T-helper 2 cell treated with Interferon-gamma antibody and Interleukin-4, amounts not matched to agents 5 μg/mL and 100 μg/mL, for 36 hours (primary cell): Measurements from ENCODE around the gene ENPEP.

Experiments
- DNase-seq: peaks from one replicate; pipeline ENCODE4 v3.0.0; 2021; ENCODE audit warnings: low spot score
- H3K27ac Mint-ChIP-seq: one replicate; pipeline ENCODE4 v1.8.0; 2021; ENCODE audit warnings: mild to moderate bottlenecking, mixed read lengths
- H3K27me3 Mint-ChIP-seq: one replicate; pipeline ENCODE4 v1.8.0; 2021; ENCODE audit warnings: low read depth, mixed read lengths
- H3K36me3 Mint-ChIP-seq: one replicate; pipeline ENCODE4 v1.8.0; 2021; ENCODE audit warnings: low read depth, mixed read lengths
- H3K4me1 Mint-ChIP-seq: one replicate; pipeline ENCODE4 v1.8.0; 2021; ENCODE audit warnings: low read depth, mixed read lengths
- H3K4me3 Mint-ChIP-seq: one replicate; pipeline ENCODE4 v1.8.0; 2022; ENCODE audit warnings: mild to moderate bottlenecking, moderate library complexity, mixed read lengths
- H3K9me3 Mint-ChIP-seq: one replicate; pipeline ENCODE4 v1.8.0; 2021; ENCODE audit warnings: mixed read lengths

ENPEP gene

GRCh38 chr4:110492522-110492921 is 16.6 kb downstream of the ENPEP start:
- Mint-ChIP-seq H3K9me3 (no peaks in the 10 kb centered on the region), H3K36me3 (no peaks in the 10 kb centered on the region), H3K4me3 (no peak overlapping the region), H3K4me1 (no peaks in the 10 kb centered on the region), H3K27ac (no peak overlapping the region), H3K27me3 (peaks cover 20% of the 10 kb centered on the region)
- no peak for DNase-seq

- H3K4me3 Mint-ChIP-seq: no peak overlapping the region
- peaks cover 22% of the 10 kb centered on the region for H3K27me3 Mint-ChIP-seq
- no peak for DNase-seq
- no peak overlapping the region for H3K27ac Mint-ChIP-seq
- H3K4me1 Mint-ChIP-seq: no peaks in the 10 kb centered on the region
- H3K9me3 Mint-ChIP-seq: no peaks in the 10 kb centered on the region
- H3K36me3 Mint-ChIP-seq: no peaks in the 10 kb centered on the region
These were observed 17.6 kb downstream of the ENPEP start for GRCh38 chr4:110493520-110493919.

GRCh38 chr4:110498420-110498819 is 22.5 kb downstream of the ENPEP start:
- H3K4me3 Mint-ChIP-seq: no peak overlapping the region
- no peak overlapping the region for H3K27ac Mint-ChIP-seq
- no peaks in the 10 kb centered on the region for H3K36me3 Mint-ChIP-seq

GRCh38 chr4:110499126-110499525 is 23.2 kb downstream of the ENPEP start:
- Mint-ChIP-seq H3K9me3 (no peaks in the 10 kb centered on the region), H3K36me3 (no peaks in the 10 kb centered on the region), H3K27me3 (peaks cover 7% of the 10 kb centered on the region), H3K4me3 (no peak overlapping the region), H3K4me1 (no peaks in the 10 kb centered on the region), H3K27ac (no peak overlapping the region)
- DNase-seq: no peak

More at GRCh38 chr4:110498420-110498819, 22.5 kb downstream of the ENPEP start:
- H3K27me3 Mint-ChIP-seq: peaks cover 12% of the 10 kb centered on the region
- no peak for DNase-seq
- H3K9me3 Mint-ChIP-seq: no peaks in the 10 kb centered on the region
- no peaks in the 10 kb centered on the region for H3K4me1 Mint-ChIP-seq

- Mint-ChIP-seq H3K4me1 (no peaks in the 10 kb centered on the region), H3K4me3 (no peak overlapping the region), H3K27ac (no peak overlapping the region), H3K9me3 (no peaks in the 10 kb centered on the region), H3K27me3 (peaks cover 2% of the 10 kb centered on the region), H3K36me3 (no peaks in the 10 kb centered on the region)
- no peak for DNase-seq
These were observed 25.9 kb downstream of the ENPEP start for GRCh38 chr4:110501826-110502225.

GRCh38 chr4:110503270-110504083 is 27.5 kb downstream of the ENPEP start:
- no peak for DNase-seq
- Mint-ChIP-seq H3K27ac (no peak overlapping the region), H3K9me3 (no peaks in the 10 kb centered on the region), H3K36me3 (no peaks in the 10 kb centered on the region), H3K27me3 (no peaks in the 10 kb centered on the region), H3K4me3 (no peak overlapping the region), H3K4me1 (no peaks in the 10 kb centered on the region)

- no peaks in the 10 kb centered on the region for H3K36me3 Mint-ChIP-seq
- DNase-seq: no peak
- no peaks in the 10 kb centered on the region for H3K27me3 Mint-ChIP-seq
- no peaks in the 10 kb centered on the region for H3K4me1 Mint-ChIP-seq
- no peak overlapping the region for H3K27ac Mint-ChIP-seq
- no peaks in the 10 kb centered on the region for H3K9me3 Mint-ChIP-seq
- no peak overlapping the region for H3K4me3 Mint-ChIP-seq
These were observed 28.1 kb downstream of the ENPEP start for GRCh38 chr4:110504084-110504435.

- Mint-ChIP-seq H3K4me1 (no peaks in the 10 kb centered on the region), H3K9me3 (no peaks in the 10 kb centered on the region), H3K27me3 (no peaks in the 10 kb centered on the region), H3K27ac (no peak overlapping the region), H3K4me3 (no peak overlapping the region), H3K36me3 (no peaks in the 10 kb centered on the region)
- DNase-seq: no peak
These were observed 29.5 kb downstream of the ENPEP start for GRCh38 chr4:110505440-110505839.

- H3K36me3 Mint-ChIP-seq: no peaks in the 10 kb centered on the region
- no peaks in the 10 kb centered on the region for H3K27me3 Mint-ChIP-seq
- no peak overlapping the region for H3K4me3 Mint-ChIP-seq
- DNase-seq: no peak
- H3K27ac Mint-ChIP-seq: no peak overlapping the region
- H3K4me1 Mint-ChIP-seq: no peaks in the 10 kb centered on the region
- H3K9me3 Mint-ChIP-seq: no peaks in the 10 kb centered on the region
These were observed 33.1 kb downstream of the ENPEP start for GRCh38 chr4:110508827-110509710.

GRCh38 chr4:110510277-110510676 is 34.3 kb downstream of the ENPEP start:
- Mint-ChIP-seq H3K4me1 (peaks cover 3% of the 10 kb centered on the region), H3K36me3 (no peaks in the 10 kb centered on the region), H3K27ac (no peak overlapping the region), H3K9me3 (no peaks in the 10 kb centered on the region), H3K27me3 (no peaks in the 10 kb centered on the region), H3K4me3 (no peak overlapping the region)
- no peak for DNase-seq

- Mint-ChIP-seq H3K4me3 (no peak overlapping the region), H3K4me1 (peaks cover 8% of the 10 kb centered on the region), H3K9me3 (no peaks in the 10 kb centered on the region), H3K27me3 (no peaks in the 10 kb centered on the region), H3K27ac (no peak overlapping the region), H3K36me3 (no peaks in the 10 kb centered on the region)
- no peak for DNase-seq
These were observed 35.1 kb downstream of the ENPEP start for GRCh38 chr4:110510955-110511544.

GRCh38 chr4:110512901-110513300 is 36.9 kb downstream of the ENPEP start:
- peaks cover 8% of the 10 kb centered on the region for H3K4me1 Mint-ChIP-seq
- no peaks in the 10 kb centered on the region for H3K9me3 Mint-ChIP-seq
- no peaks in the 10 kb centered on the region for H3K36me3 Mint-ChIP-seq
- H3K4me3 Mint-ChIP-seq: no peak overlapping the region
- H3K27me3 Mint-ChIP-seq: peaks cover 2% of the 10 kb centered on the region
- no peak overlapping the region for H3K27ac Mint-ChIP-seq
- no peak for DNase-seq

GRCh38 chr4:110514889-110515479 is 39.0 kb downstream of the ENPEP start:
- no peak overlapping the region for H3K27ac Mint-ChIP-seq
- peaks cover 9% of the 10 kb centered on the region for H3K4me1 Mint-ChIP-seq
- H3K36me3 Mint-ChIP-seq: no peaks in the 10 kb centered on the region
- peaks cover 3% of the 10 kb centered on the region for H3K27me3 Mint-ChIP-seq
- H3K9me3 Mint-ChIP-seq: no peaks in the 10 kb centered on the region
- DNase-seq: no peak
- H3K4me3 Mint-ChIP-seq: peak overlapping the region; percentile 95

- Mint-ChIP-seq H3K27ac (no peak overlapping the region), H3K36me3 (no peaks in the 10 kb centered on the region), H3K9me3 (no peaks in the 10 kb centered on the region), H3K27me3 (peaks cover 3% of the 10 kb centered on the region), H3K4me3 (peak overlapping the region; percentile 95), H3K4me1 (peaks cover 9% of the 10 kb centered on the region)
- DNase-seq: no peak
These were observed 39.7 kb downstream of the ENPEP start for GRCh38 chr4:110515676-110516075.
